GM12878 (cell line): Measurements from ENCODE around the gene RREB1. TPM values are rescaled to one million over a fixed set of nuclear protein-coding genes. Genes with fewer than 3 reads are reported as not detected.

ENCODE experiments used
- ATF7 ChIP-seq: fragments of 450-650 bp; IDR thresholded peaks from 2 replicates; pipeline ENCODE4 v1.6.1; 2016; ENCODE audit warnings: low read depth, mild to moderate bottlenecking
- HDAC2 ChIP-seq: fragments of 200-600 bp; sonication (generic); IDR thresholded peaks from 2 replicates; pipeline ENCODE4 v1.6.1; 2017
- HSF1 ChIP-seq: fragments of 150-350 bp; IDR thresholded peaks from 2 replicates; pipeline ENCODE4 v1.6.1; 2014; ENCODE audit warnings: mild to moderate bottlenecking, low read depth, low read length
- JUNB ChIP-seq: IDR thresholded peaks from 2 replicates; pipeline ENCODE4 v1.6.1; 2016; ENCODE audit warnings: antibody characterized with exemption, mild to moderate bottlenecking
- MEF2B ChIP-seq: fragments of 450-650 bp; IDR thresholded peaks from 2 replicates; pipeline ENCODE4 v1.6.1; 2018; ENCODE audit warnings: mild to moderate bottlenecking, moderate library complexity; ENCODE audit not compliant: partially characterized antibody, poor library complexity, severe bottlenecking
- RUNX3 ChIP-seq: IDR thresholded peaks from 2 replicates; pipeline ENCODE4 v1.6.1; 2012; ENCODE audit warnings: low read length, inconsistent platforms
- ZNF274 ChIP-seq: IDR thresholded peaks from one replicate; pipeline ENCODE4 v1.8.0; 2011; ENCODE audit not compliant: insufficient read length, insufficient read depth
- polyA plus RNA-seq, 11 experiments: library from polyadenylated mRNA; depleted of rRNA in 4 of 11; unstranded in 6 of 11; stranded (reverse) in 5 of 11; fragments of >200 nt; fragmentation: Nextera tagmentation in 4 of 11; fragmentation: Illumina TruSeq in 1 of 11; extraction: Ambion mirVana in 4 of 11; extraction: Trizol in 1 of 11; gene quantifications; 1 replicate in 1 of 11; 2 replicates in 10 of 11; pipeline versions ENCODE4 v1.2.1 to v1.2.3, GENCODE V29; 2011 to 2016; ENCODE audit warnings: inconsistent platforms in 2 of 11, missing spikeins in 2 of 11, low read depth in 1 of 11
- total RNA-seq, 4 experiments: library from RNA; depleted of rRNA in 3 of 4; stranded (reverse); fragments of >200 nt in 3 of 4; fragmentation: Illumina TruSeq in 1 of 4; extraction: Trizol in 1 of 4; gene quantifications; 2 replicates each; pipeline versions ENCODE4 v1.2.1 to v1.2.3, GENCODE V29; 2013 to 2021
- TF ChIP-seq, protein P1 (sequence below): fragments of 450-650 bp; IDR thresholded peaks from 2 replicates; pipeline ENCODE4 v1.6.1; 2017; ENCODE audit warnings: mild to moderate bottlenecking, moderate library complexity

RREB1 gene
- total and polyA plus RNA-seq, 10 of the 15 experiments (the other 5 are each of a cell fraction or from before 2014, with no cell fraction given): 1.9 to 30.3 (median 8.6) TPM

DNA sequence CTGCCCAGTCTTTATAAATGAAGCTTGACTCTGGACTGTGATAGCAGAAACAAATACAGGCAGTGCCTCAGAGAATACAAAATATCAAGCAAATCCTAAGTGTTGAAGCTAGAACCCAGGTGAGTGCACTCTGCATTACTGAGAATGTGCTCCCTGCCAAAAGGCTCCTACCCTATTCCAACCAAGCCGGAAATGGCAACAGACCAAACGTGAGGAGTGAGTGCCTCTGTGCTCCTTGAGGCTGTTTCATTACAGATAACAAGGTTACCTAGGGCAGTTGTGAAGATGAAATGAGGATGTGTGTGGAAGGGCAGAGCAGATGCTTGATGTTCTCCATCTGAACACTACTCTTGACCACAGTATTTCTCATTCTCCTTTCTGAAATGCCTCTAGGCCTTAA, 175.9 kb downstream of the RREB1 start (continued):
- no peak for TF ChIP-seq HSF1
- no peak for TF ChIP-seq RUNX3
- TF ChIP-seq MEF2B: no peak
- TF ChIP-seq ATF7: no peak
- TF ChIP-seq ZNF274: no peak
- TF ChIP-seq, protein P1, sequence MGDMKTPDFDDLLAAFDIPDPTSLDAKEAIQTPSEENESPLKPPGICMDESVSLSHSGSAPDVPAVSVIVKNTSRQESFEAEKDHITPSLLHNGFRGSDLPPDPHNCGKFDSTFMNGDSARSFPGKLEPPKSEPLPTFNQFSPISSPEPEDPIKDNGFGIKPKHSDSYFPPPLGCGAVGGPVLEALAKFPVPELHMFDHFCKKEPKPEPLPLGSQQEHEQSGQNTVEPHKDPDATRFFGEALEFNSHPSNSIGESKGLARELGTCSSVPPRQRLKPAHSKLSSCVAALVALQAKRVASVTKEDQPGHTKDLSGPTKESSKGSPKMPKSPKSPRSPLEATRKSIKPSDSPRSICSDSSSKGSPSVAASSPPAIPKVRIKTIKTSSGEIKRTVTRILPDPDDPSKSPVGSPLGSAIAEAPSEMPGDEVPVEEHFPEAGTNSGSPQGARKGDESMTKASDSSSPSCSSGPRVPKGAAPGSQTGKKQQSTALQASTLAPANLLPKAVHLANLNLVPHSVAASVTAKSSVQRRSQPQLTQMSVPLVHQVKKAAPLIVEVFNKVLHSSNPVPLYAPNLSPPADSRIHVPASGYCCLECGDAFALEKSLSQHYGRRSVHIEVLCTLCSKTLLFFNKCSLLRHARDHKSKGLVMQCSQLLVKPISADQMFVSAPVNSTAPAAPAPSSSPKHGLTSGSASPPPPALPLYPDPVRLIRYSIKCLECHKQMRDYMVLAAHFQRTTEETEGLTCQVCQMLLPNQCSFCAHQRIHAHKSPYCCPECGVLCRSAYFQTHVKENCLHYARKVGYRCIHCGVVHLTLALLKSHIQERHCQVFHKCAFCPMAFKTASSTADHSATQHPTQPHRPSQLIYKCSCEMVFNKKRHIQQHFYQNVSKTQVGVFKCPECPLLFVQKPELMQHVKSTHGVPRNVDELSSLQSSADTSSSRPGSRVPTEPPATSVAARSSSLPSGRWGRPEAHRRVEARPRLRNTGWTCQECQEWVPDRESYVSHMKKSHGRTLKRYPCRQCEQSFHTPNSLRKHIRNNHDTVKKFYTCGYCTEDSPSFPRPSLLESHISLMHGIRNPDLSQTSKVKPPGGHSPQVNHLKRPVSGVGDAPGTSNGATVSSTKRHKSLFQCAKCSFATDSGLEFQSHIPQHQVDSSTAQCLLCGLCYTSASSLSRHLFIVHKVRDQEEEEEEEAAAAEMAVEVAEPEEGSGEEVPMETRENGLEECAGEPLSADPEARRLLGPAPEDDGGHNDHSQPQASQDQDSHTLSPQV: no peak
- TF ChIP-seq JUNB: no peak
- no peak for TF ChIP-seq HDAC2
